ENCODE data around the gene KRT1. TPM values are rescaled to one million over a fixed set of nuclear protein-coding genes. Genes with fewer than 3 reads are reported as not detected.

The KRT1 gene
- polyA plus RNA-seq, 1 donor from 2014 or later: not detected

DNA sequence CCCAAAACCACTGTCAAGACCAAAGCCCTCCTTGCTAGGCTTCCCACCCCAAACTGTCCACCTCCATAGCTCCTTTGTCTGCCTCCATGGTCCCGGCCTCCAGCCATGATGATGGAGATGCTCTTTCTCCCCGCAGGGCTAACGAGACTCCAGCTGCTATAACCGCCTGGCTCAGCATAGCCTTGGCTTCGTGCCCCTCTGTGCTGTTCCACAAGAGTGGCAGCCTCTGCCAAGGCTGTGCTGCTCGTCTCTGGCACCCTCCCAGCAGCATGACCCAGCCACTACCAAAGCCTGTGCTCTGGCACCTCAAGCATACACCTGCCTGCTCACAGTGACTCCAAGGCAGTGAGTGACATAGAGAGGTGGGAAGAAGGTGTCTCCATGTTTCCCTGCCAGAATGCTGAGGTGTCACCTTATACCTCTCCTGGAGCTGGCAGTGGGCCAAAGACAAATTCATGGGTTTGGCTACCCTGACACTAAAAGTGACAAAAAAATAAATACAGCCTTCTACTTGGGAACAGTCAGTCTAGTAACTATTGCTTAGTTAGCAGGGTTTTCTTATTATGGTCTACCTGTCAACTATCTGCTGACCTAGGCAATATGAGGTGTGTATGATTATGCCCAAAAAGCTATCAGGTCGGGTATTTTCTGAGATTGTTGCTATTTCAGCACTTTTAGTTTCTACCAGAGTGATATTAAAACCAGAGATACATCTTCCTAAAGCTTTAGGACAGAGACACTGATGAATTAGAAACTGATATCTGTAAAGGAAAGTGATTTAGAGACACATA is 45.7 kb downstream of the KRT1 start:
- H3K9me2 ChIP-seq (ENCODE audit: insufficient read depth, low read length): no peaks in the 10 kb centered on the region
- H3K79me2 ChIP-seq (replicated peaks; ENCODE audit: insufficient read depth, low read length): no peaks in the 10 kb centered on the region
- no peak overlapping the region for H3K4me3 ChIP-seq (ENCODE audit: low read length)
- H3K36me3 ChIP-seq (ENCODE audit: insufficient read depth, low read length): no peaks in the 10 kb centered on the region
- TF ChIP-seq REST (IDR thresholded peaks at IDR 0.05; ENCODE audit: borderline replicate concordance) (no peak), RAD21 (conservative IDR thresholded peaks at IDR 0.05) (no peak)
- TF ChIP-seq, protein P1, sequence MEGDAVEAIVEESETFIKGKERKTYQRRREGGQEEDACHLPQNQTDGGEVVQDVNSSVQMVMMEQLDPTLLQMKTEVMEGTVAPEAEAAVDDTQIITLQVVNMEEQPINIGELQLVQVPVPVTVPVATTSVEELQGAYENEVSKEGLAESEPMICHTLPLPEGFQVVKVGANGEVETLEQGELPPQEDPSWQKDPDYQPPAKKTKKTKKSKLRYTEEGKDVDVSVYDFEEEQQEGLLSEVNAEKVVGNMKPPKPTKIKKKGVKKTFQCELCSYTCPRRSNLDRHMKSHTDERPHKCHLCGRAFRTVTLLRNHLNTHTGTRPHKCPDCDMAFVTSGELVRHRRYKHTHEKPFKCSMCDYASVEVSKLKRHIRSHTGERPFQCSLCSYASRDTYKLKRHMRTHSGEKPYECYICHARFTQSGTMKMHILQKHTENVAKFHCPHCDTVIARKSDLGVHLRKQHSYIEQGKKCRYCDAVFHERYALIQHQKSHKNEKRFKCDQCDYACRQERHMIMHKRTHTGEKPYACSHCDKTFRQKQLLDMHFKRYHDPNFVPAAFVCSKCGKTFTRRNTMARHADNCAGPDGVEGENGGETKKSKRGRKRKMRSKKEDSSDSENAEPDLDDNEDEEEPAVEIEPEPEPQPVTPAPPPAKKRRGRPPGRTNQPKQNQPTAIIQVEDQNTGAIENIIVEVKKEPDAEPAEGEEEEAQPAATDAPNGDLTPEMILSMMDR (IDR thresholded peaks at IDR 0.05; ENCODE audit: poor library complexity, severe bottlenecking): no peak
- H3K27me3 ChIP-seq (ENCODE audit: insufficient read depth, low read depth, low read length): no peaks in the 10 kb centered on the region
- H4K20me1 ChIP-seq (ENCODE audit: insufficient read depth): no peaks in the 10 kb centered on the region
- H2AFZ ChIP-seq (ENCODE audit: low read depth, low read length): no peak overlapping the region
- H3F3A ChIP-seq (ENCODE audit: insufficient read depth, low read length, poor library complexity, severe bottlenecking): no peaks in the 10 kb centered on the region
- no peak overlapping the region for H3K9ac ChIP-seq (ENCODE audit: low read length)
- no peaks in the 10 kb centered on the region for H3K9me3 ChIP-seq (ENCODE audit: low read length)
- no peak overlapping the region for H3K27ac ChIP-seq (ENCODE audit: low read length)
- no peak overlapping the region for H3K4me2 ChIP-seq (ENCODE audit: low read length)

DNA sequence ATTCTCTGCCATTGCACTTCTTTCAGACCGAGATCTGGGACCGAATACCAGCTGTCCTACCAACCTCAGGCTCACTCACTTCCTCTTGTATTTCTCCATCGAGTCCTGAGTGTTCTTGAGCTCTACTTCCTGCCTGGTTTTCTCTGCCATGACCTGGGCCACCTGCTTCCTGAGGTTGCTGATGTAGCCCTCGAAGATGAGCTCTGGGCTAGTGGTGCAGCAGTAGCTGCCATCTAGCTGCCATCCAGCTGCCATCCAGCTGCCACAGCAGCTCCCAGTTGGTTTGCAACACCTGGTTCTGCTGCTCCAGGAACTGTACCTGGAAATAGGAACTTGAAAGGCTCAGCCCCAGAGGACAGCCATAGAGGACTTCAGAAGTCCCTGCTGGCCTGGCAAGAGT is 46.8 kb downstream of the KRT1 start:
- Histone ChIP-seq H3K9me3 (ENCODE audit: low read length) (no peaks in the 10 kb centered on the region), H3K9ac (ENCODE audit: low read length) (no peak overlapping the region), H3K27ac (ENCODE audit: low read length) (no peak overlapping the region), H3K36me3 (ENCODE audit: insufficient read depth, low read length) (no peaks in the 10 kb centered on the region), H3F3A (ENCODE audit: insufficient read depth, low read length, poor library complexity, severe bottlenecking) (no peaks in the 10 kb centered on the region), H2AFZ (ENCODE audit: low read depth, low read length) (no peak overlapping the region), H4K20me1 (ENCODE audit: insufficient read depth) (no peaks in the 10 kb centered on the region), H3K4me2 (ENCODE audit: low read length) (no peak overlapping the region), H3K4me3 (ENCODE audit: low read length) (no peak overlapping the region), H3K27me3 (ENCODE audit: insufficient read depth, low read depth, low read length) (no peaks in the 10 kb centered on the region), H3K9me2 (ENCODE audit: insufficient read depth, low read length) (no peaks in the 10 kb centered on the region), H3K79me2 (replicated peaks; ENCODE audit: insufficient read depth, low read length) (no peaks in the 10 kb centered on the region)
- TF ChIP-seq SMC3 (conservative IDR thresholded peaks at IDR 0.05; ENCODE audit: poor library complexity) (no peak), RAD21 (conservative IDR thresholded peaks at IDR 0.05) (no peak), TAF1 (IDR thresholded peaks at IDR 0.05; ENCODE audit: low read depth) (no peak), REST (IDR thresholded peaks at IDR 0.05; ENCODE audit: borderline replicate concordance) (no peak), POLR2AphosphoS5 (IDR thresholded peaks at IDR 0.05) (no peak), EP300 (conservative IDR thresholded peaks at IDR 0.05; ENCODE audit: poor library complexity, severe bottlenecking) (no peak), MXI1 (conservative IDR thresholded peaks at IDR 0.05; ENCODE audit: poor library complexity, severe bottlenecking) (no peak), EZH2 (IDR thresholded peaks at IDR 0.05; ENCODE audit: borderline replicate concordance, insufficient read depth, low read length, poor library complexity, severe bottlenecking) (no peak)
- TF ChIP-seq, protein P1 (IDR thresholded peaks at IDR 0.05; ENCODE audit: poor library complexity, severe bottlenecking): no peak

Measured in neural cell (in vitro differentiated cells).